ENCODE measurements around the gene PDHX. TPM values are rescaled to one million over a fixed set of nuclear protein-coding genes. Genes with fewer than 3 reads are reported as not detected.
"Not testable (repeated sequence)": the region's sequence is repeated elsewhere in the genome, so short reads cannot be mapped to it uniquely, and the experiment has no call there.

PDHX gene
- polyA plus RNA-seq, 4 donors: 33.1 to 41.6 (median 39.2) TPM

- no peak for DNase-seq (ENCODE audit: low read depth in 4 of 4, low spot score in 2 of 4)
Measured at GRCh38 chr11:35013514-35014233, 97.3 kb downstream of the PDHX start.

GRCh38 chr11:35014346-35014745 lies 97.9 kb downstream of the PDHX start:
- no peak for DNase-seq (ENCODE audit: low read depth in 4 of 4, low spot score in 2 of 4)

- no peak for DNase-seq (ENCODE audit: low read depth in 4 of 4, low spot score in 2 of 4)
Measured at GRCh38 chr11:35015621-35016387, 99.4 kb downstream of the PDHX start.

DNA sequence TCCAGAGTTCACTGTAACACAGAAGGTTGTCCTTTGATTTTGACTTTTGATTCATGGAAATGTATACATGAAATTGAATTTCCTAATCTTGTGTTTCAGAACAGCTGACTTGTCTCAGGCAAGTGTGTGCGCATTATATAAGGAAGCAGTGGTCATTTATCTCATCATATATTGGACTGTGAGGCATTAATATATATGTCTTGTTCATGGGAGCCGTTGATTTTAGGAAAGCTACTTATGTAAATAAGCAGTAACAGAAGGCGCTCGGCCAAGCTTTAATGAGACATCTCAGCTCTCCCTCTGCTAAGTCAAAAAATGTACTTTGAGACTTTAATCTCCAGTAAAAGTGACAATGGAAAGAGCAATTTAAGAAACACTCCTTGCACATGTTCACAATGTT lies 100.5 kb downstream of the PDHX start:
- DNase-seq (ENCODE audit: low read depth in 4 of 4, low spot score in 2 of 4): peak in 2 of 4 donors; percentile 26 to 32

GRCh38 chr11:35017528-35018342 lies 101.3 kb downstream of the PDHX start:
- no peak for DNase-seq (ENCODE audit: low read depth in 4 of 4, low spot score in 2 of 4)

- DNase-seq (ENCODE audit: low read depth in 4 of 4, low spot score in 2 of 4): no peak
Measured at GRCh38 chr11:35021589-35021988, 105.2 kb downstream of the PDHX start.

- DNase-seq (ENCODE audit: low read depth in 4 of 4, low spot score in 2 of 4): not testable (repeated sequence)
Measured at GRCh38 chr11:35023940-35024339, 107.5 kb downstream of the PDHX start.

DNA sequence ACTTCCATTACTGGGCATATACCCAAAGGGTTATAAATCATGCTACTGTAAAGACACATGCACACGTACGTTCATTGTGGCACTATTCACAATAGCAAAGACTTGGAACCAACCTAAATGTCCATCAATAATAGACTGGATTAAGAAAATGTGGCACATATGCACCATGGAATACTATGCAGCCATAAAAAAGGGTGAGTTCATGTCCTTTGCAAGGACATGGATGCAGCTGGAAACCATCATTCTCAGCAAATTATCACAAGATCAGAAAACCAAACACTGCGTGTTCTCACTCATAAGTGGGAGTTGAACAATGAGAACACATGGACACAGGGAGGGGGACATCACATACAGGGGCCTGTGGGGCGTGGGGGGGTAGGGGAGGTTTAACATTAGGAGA lies 111.6 kb downstream of the PDHX start:
- DNase-seq (ENCODE audit: low read depth in 4 of 4, low spot score in 2 of 4): not testable (repeated sequence)

DNA sequence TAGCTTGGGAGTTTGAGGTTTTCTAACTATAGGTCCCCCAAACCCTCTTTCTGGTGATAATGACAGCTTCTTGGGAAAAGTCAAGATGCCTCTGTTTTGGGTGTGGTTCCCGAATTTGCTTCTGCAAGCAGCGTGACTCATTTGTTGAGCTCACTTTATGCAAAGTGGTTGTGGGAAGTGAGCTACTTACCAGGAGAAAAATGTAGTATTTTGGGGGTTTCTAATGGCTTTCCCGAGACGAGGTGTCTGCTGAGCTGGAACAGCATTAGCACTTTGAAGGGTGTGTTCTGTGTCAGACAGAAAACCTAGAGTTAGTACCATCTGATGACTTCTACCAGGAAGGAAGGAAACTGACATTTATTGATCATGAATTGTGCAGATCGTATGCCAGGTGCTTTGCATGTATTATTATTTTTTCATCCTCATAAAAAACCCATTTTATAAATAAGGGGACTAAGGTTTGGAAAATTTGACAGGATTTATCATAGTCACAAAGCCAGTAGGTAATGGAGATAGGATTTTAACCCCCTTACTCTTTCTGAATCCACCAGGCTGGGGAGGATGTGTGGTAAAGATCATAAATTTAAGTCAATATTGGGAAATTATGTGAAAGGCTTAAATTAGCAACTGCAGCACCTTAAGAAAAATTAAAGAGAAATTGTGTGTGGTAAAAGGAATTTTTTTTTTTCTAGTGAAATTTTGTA lies 113.7 kb downstream of the PDHX start:
- DNase-seq (ENCODE audit: low read depth in 4 of 4, low spot score in 2 of 4): no peak

DNA sequence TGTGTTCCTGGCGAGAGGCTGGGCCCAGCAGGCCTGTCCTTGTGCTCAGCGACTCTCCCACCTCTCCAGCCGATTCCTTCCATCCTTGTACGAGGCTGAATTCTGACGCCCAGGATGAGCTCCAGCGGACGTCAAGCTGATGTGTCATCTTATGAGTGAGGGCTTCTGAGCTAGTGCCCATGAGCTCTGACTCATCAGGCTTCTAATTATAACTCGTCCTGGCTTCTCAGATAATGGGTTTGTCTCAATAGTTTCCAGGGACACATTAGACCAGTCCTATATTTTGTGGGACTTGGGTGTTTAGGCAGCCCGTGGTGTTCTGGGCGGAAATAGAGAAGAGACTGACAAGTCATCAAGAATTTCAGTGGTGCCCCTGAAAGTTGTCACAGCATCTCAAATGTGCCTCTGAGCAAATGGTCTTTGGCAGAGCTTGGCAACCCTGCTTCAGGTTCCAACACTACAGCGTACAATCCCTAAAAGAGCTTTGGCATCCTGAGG lies 114.3 kb downstream of the PDHX start:
- no peak for DNase-seq (ENCODE audit: low read depth in 4 of 4, low spot score in 2 of 4)

DNA sequence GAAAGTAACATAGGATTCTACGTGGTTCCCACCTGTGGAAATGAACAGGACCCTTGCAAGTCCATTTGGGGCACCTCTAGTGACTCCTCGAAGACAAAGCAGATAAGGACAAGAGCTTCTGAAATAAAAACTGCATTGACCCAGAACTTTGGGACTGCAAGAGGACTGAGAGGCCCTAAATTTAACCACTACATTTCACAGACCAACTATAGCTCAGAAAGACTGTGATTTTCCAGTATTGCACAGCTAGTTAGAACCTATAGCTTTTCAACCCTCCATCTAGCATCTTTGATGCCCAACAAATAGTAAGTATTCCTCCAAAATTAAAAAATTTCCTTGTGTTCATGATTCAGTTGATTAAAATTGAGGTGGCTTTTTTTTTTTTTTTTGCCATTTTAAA lies 114.9 kb downstream of the PDHX start:
- DNase-seq (ENCODE audit: low read depth in 4 of 4, low spot score in 2 of 4): no peak

GRCh38 chr11:35031867-35032266 lies 115.4 kb downstream of the PDHX start:
- DNase-seq (ENCODE audit: low read depth in 4 of 4, low spot score in 2 of 4): no peak

- DNase-seq (ENCODE audit: low read depth in 4 of 4, low spot score in 2 of 4): no peak
Measured at GRCh38 chr11:35033011-35033410, 116.6 kb downstream of the PDHX start.

- DNase-seq (ENCODE audit: low read depth in 4 of 4, low spot score in 2 of 4): no peak
Measured at GRCh38 chr11:35034401-35034800, 118.0 kb downstream of the PDHX start.

- no peak for DNase-seq (ENCODE audit: low read depth in 4 of 4, low spot score in 2 of 4)
Measured at GRCh38 chr11:35035894-35036408, 119.5 kb downstream of the PDHX start.

- DNase-seq (ENCODE audit: low read depth in 4 of 4, low spot score in 2 of 4): no peak
Measured at GRCh38 chr11:35036639-35037038, 120.2 kb downstream of the PDHX start.

GRCh38 chr11:35038211-35038928 lies 122.0 kb downstream of the PDHX start:
- DNase-seq (ENCODE audit: low read depth in 4 of 4, low spot score in 2 of 4): no peak

DNA sequence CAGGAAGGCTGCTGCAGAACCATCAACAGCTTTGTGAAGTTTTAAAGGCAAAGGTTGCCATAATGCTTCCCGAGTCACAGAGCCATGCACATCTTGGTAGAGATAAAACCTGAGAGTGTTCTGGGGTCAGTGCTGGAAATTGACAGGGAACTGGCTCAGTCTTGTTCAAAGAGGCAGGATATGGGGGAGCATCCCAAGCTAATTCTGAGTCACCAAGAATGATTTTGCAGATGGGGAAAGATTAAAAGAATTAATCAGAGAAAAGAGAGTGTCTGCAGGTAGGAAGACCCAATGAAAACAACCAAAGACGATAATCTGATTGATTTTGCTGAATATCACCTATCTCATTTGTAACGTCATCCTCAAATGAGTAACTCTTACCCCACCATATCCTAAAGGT lies 122.7 kb downstream of the PDHX start:
- no peak for DNase-seq (ENCODE audit: low read depth in 4 of 4, low spot score in 2 of 4)

DNA sequence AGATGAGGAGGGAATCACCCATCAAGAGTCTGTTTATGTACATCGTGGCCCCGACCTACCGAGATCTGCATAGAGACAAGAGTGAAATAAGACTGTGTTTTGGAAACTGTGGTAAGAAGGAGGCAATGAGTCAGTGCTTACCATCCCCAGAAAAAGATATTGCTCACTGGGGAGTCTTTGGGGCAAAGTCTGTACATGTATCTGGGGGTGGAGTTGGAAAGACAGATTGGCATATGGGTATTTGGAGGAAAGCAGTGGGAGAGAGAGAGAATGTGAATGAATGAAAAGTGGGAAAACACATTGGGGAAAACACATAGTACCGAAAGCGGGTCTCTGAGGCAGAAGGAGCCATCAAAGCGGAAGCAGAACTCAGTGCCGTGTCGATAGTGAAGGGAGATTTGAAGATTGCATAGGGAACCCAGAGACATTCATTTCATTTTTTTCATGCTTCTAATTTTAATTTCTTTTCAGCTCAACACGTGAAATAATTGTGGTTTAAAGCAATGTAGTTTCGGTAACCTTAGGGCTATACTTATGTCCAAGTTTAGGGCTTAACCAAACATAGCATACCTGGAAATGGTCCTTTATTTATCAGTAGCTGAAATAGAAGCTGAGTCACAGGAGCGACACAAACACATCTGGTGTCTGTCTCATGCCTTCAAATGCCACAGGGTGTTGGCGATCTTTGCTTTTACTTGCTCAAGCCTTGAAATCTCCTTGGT lies 124.0 kb downstream of the PDHX start:
- DNase-seq (ENCODE audit: low read depth in 4 of 4, low spot score in 2 of 4): no peak

Data from left renal cortex interstitium (tissue), 4 donors.